SK-N-SH (cell line): ENCODE data around the gene WIPF3. TPM values are rescaled to one million over a fixed set of nuclear protein-coding genes. Genes with fewer than 3 reads are reported as not detected.
A peak's percentile ranks its signal among the peaks of the same experiment; 100 is the strongest.

ENCODE experiments used
- CTCF ChIA-PET: fragments of 300-600, 350-600 bp; formaldehyde crosslinking; extraction: SDS; loops from one replicate; lab custom pipeline; 2021; lab: Yijun Ruan, JAX
- POLR2A ChIA-PET: fragments of 350-600 bp; sonication (Branson Sonifier 250); formaldehyde crosslinking; extraction: SDS; loops from one replicate; lab custom pipeline; 2020; ENCODE audit warnings: antibody characterized with exemption, inconsistent platforms; lab: Yijun Ruan, JAX
- DNase-seq: peaks from one replicate; pipeline ENCODE4 v3.0.0; 2012
- H2AFZ ChIP-seq: fragments of 200-600 bp; sonication (generic); 2 replicates; pipeline ENCODE4 v1.8.1; 2016; ENCODE audit warnings: antibody characterized with exemption, mild to moderate bottlenecking, low read depth
- H3F3A ChIP-seq: fragments of 200-600 bp; sonication (generic); replicated peaks from 2 replicates; pipeline ENCODE3; 2016; ENCODE audit warnings: antibody characterized with exemption, mild to moderate bottlenecking; ENCODE audit not compliant: insufficient read depth
- H3K27ac ChIP-seq, 2 experiments: fragments of 200-500 bp in 1 of 2; fragments of 200-600 bp in 1 of 2; sonication (Bioruptor generic) in 1 of 2; sonication (generic), shearing (Covaris generic) in 1 of 2; 2 replicates each; pipeline versions ENCODE4 v1.5.1 to v1.6.1; 2014 to 2016; ENCODE audit warnings: low read depth in 2 of 2, inconsistent platforms in 1 of 2, low read length in 1 of 2, mild to moderate bottlenecking in 1 of 2, mixed read lengths in 1 of 2
- H3K27me3 ChIP-seq: fragments of 200-600 bp; sonication (generic), shearing (Covaris generic); 2 replicates; pipeline ENCODE4 v1.6.1; 2016; ENCODE audit warnings: mixed run types; ENCODE audit not compliant: insufficient read depth
- H3K36me3 ChIP-seq, 2 experiments: fragments of 200-500 bp in 1 of 2; fragments of 200-600 bp in 1 of 2; sonication (Bioruptor generic) in 1 of 2; sonication (generic) in 1 of 2; replicated peaks in 1 of 2; 2 replicates each; pipeline versions ENCODE3 to v1.5.1; 2014 to 2016; ENCODE audit warnings: low read length in 1 of 2, mild to moderate bottlenecking in 1 of 2; ENCODE audit not compliant: insufficient read depth in 2 of 2, control insufficient read depth in 1 of 2
- H3K4me1 ChIP-seq, 2 experiments: fragments of 200-500 bp in 1 of 2; fragments of 200-600 bp in 1 of 2; sonication (Bioruptor generic) in 1 of 2; sonication (generic), shearing (Covaris generic) in 1 of 2; 2 replicates each; pipeline versions ENCODE4 v1.5.1 to v1.6.1; 2014 to 2016; ENCODE audit warnings: low read depth in 1 of 2, low read length in 1 of 2, mixed run types in 1 of 2; ENCODE audit not compliant: insufficient read depth in 2 of 2, control insufficient read depth in 1 of 2
- H3K4me2 ChIP-seq: fragments of 200-600 bp; sonication (generic), shearing (Covaris generic); 2 replicates; pipeline ENCODE4 v1.6.1; 2017; ENCODE audit warnings: mixed run types
- H3K4me3 ChIP-seq, 2 experiments: fragments of 200-500 bp in 1 of 2; fragments of 200-600 bp in 1 of 2; sonication (Bioruptor generic) in 1 of 2; sonication (generic), shearing (Covaris generic) in 1 of 2; 2 replicates each; pipeline versions ENCODE4 v1.5.1 to v1.8.1; 2014 to 2016; ENCODE audit warnings: low read depth in 2 of 2, inconsistent platforms in 1 of 2, low read length in 1 of 2, mild to moderate bottlenecking in 1 of 2, mixed read lengths in 1 of 2, moderate library complexity in 1 of 2
- H3K79me2 ChIP-seq: fragments of 200-600 bp; sonication (generic); 2 replicates; pipeline ENCODE4 v1.8.1; 2017; ENCODE audit warnings: mild to moderate bottlenecking; ENCODE audit not compliant: insufficient read depth
- H3K9ac ChIP-seq: fragments of 200-600 bp; sonication (generic); 2 replicates; pipeline ENCODE4 v1.6.1; 2017; ENCODE audit warnings: mixed run types
- H3K9me2 ChIP-seq: fragments of 200-600 bp; sonication (generic); 2 replicates; pipeline ENCODE4 v1.6.1; 2017; ENCODE audit warnings: mixed run types
- H3K9me3 ChIP-seq: fragments of 200-600 bp; sonication (generic); 2 replicates; pipeline ENCODE4 v1.6.1; 2017; ENCODE audit warnings: mixed run types, mild to moderate bottlenecking, moderate library complexity
- H4K20me1 ChIP-seq: fragments of 200-600 bp; sonication (generic); 2 replicates; pipeline ENCODE4 v1.6.1; 2017; ENCODE audit warnings: mild to moderate bottlenecking, mixed run types; ENCODE audit not compliant: insufficient read depth
- CHD2 ChIP-seq: fragments of 150-350 bp; IDR thresholded peaks from 2 replicates; pipeline ENCODE4 v1.6.1; 2018; ENCODE audit warnings: low read length; ENCODE audit not compliant: partially characterized antibody
- EP300 ChIP-seq, 2 experiments: IDR thresholded peaks; 2 replicates each; pipeline versions ENCODE4 v1.4.0 to v1.6.1; 2012; ENCODE audit warnings: borderline replicate concordance in 1 of 2, low read depth in 1 of 2, low read length in 1 of 2
- EZH2phosphoT487 ChIP-seq: fragments of 200-600 bp; sonication (generic); IDR thresholded peaks from 2 replicates; pipeline ENCODE4 v1.6.1; 2017; ENCODE audit warnings: low read depth, mixed run types, mild to moderate bottlenecking, antibody characterized with exemption, moderate library complexity, borderline replicate concordance
- FOSL2 ChIP-seq: IDR thresholded peaks from 2 replicates; pipeline ENCODE4 v1.4.0; 2012; ENCODE audit warnings: low read depth, mild to moderate bottlenecking, moderate library complexity, borderline replicate concordance
- FOXJ3 ChIP-seq: sonication (generic); formaldehyde crosslinking; IDR thresholded peaks from 2 replicates; pipeline ENCODE4 v1.5.1; 2020; ENCODE audit warnings: mild to moderate bottlenecking, missing genetic modification reagents
- GABPA ChIP-seq: IDR thresholded peaks from 2 replicates; pipeline ENCODE4 v1.4.0; 2012; ENCODE audit warnings: low read depth, mild to moderate bottlenecking
- GATA2 ChIP-seq: sonication (generic); formaldehyde crosslinking; IDR thresholded peaks from 2 replicates; pipeline ENCODE4 v1.5.0; 2020; ENCODE audit warnings: mild to moderate bottlenecking, missing genetic modification reagents
- MAX ChIP-seq: IDR thresholded peaks from 2 replicates; pipeline ENCODE4 v1.4.0; 2012; ENCODE audit warnings: low read depth
- MEF2A ChIP-seq: IDR thresholded peaks from 2 replicates; pipeline ENCODE4 v1.4.0; 2012; ENCODE audit warnings: low read depth, borderline replicate concordance
- MXI1 ChIP-seq: IDR thresholded peaks from 2 replicates; pipeline ENCODE4 v1.6.1; 2012; ENCODE audit warnings: mild to moderate bottlenecking, low read depth, low read length, improper control_type of control experiment
- NFIC ChIP-seq: IDR thresholded peaks from 2 replicates; pipeline ENCODE4 v1.4.0; 2012; ENCODE audit warnings: borderline replicate concordance
- NRF1 ChIP-seq: IDR thresholded peaks from 2 replicates; pipeline ENCODE4 v1.6.1; 2012; ENCODE audit warnings: low read depth, mild to moderate bottlenecking, low read length
- RCOR1 ChIP-seq: fragments of 150-350 bp; IDR thresholded peaks from 2 replicates; pipeline ENCODE4 v1.6.1; 2017; ENCODE audit warnings: antibody characterized with exemption, low read length
- RFX5 ChIP-seq: IDR thresholded peaks from 2 replicates; pipeline ENCODE4 v1.6.1; 2012; ENCODE audit warnings: mild to moderate bottlenecking, improper control_type of control experiment, low read length
- SIN3A ChIP-seq: IDR thresholded peaks from 2 replicates; pipeline ENCODE4 v1.6.1; 2012; ENCODE audit warnings: low read depth, mild to moderate bottlenecking, low read length, moderate library complexity, borderline replicate concordance
- SMC3 ChIP-seq: IDR thresholded peaks from 2 replicates; pipeline ENCODE4 v1.6.1; 2012; ENCODE audit warnings: low read depth, low read length, improper control_type of control experiment
- TAF1 ChIP-seq: IDR thresholded peaks from 2 replicates; pipeline ENCODE4 v1.6.1; 2012; ENCODE audit warnings: low read depth, mild to moderate bottlenecking, low read length, moderate library complexity, borderline replicate concordance
- TCF12 ChIP-seq: IDR thresholded peaks from 2 replicates; pipeline ENCODE4 v1.4.0; 2012
- YY1 ChIP-seq: IDR thresholded peaks from 2 replicates; pipeline ENCODE4 v1.4.0; 2012; ENCODE audit warnings: low read depth, mild to moderate bottlenecking
- WGBS: methylation state at CpG from one replicate; pipeline ENCODE4 v1.1.6; 2017; ENCODE audit warnings: low lambda C conversion rate; 5-methylcytosine and 5-hydroxymethylcytosine counted together
- polyA plus RNA-seq, 3 experiments: library from polyadenylated mRNA; depleted of rRNA; stranded (reverse); fragments of >200 nt; gene quantifications; 2 replicates each; pipeline ENCODE4 v1.2.3, GENCODE V29; 2012

Gene WIPF3
- polyA plus RNA-seq, 1 of the 3 experiments (the other 2 are of a cell fraction), result 0.02 TPM

GRCh38 chr7:29883462-29884398 lies 77.4 kb downstream of the WIPF3 start:
- no peak overlapping the region for H2AFZ ChIP-seq
- H3K27ac ChIP-seq, result no peak overlapping the region
- H3K9ac ChIP-seq, result no peak overlapping the region
- peak; percentile 39 for DNase-seq
- H3K9me3 ChIP-seq, result no peaks in the 10 kb centered on the region
- H3K27me3 ChIP-seq, result no peaks in the 10 kb centered on the region
- H3K36me3 ChIP-seq, result no peaks in the 10 kb centered on the region
- H3K4me1 ChIP-seq, result no peaks in the 10 kb centered on the region; a peak in 1 of 4 replicates
- H3K4me2 ChIP-seq, result no peak overlapping the region
- no peaks in the 10 kb centered on the region for H4K20me1 ChIP-seq
- TF ChIP-seq GABPA, result no peak
- no peak for TF ChIP-seq NFIC
- TF ChIP-seq TCF12, result no peak
- TF ChIP-seq EZH2phosphoT487, result no peak
- no peak for TF ChIP-seq FOXJ3 (CRISPR knock-in tag)
- no peak for TF ChIP-seq FOSL2
- TF ChIP-seq RFX5, result no peak
- TF ChIP-seq MEF2A, result no peak
- TF ChIP-seq NRF1, result no peak
- TF ChIP-seq RCOR1, result no peak
- TF ChIP-seq CHD2, result no peak
- no peak for TF ChIP-seq MXI1
- TF ChIP-seq SMC3, result no peak
- no peak for TF ChIP-seq TAF1
- TF ChIP-seq SIN3A, result no peak
- TF ChIP-seq GATA2 (CRISPR knock-in tag), result no peak
- no peak for TF ChIP-seq YY1
- TF ChIP-seq EP300 (IDR thresholded peaks at IDR 0.05; ENCODE audit: borderline replicate concordance in 1 of 2, low read depth in 1 of 2, low read length in 1 of 2), result no peak
- no peak for TF ChIP-seq MAX
- H3K9me2 ChIP-seq, result no peaks in the 10 kb centered on the region
- H3K4me3 ChIP-seq, result no peak overlapping the region
- POLR2A ChIA-PET, result no interaction called here
- WGBS, result 88% methylated on average over 45 of the region's 46 CpGs
- CTCF ChIA-PET, result interaction anchor here (1.2 to 2.9 kb wide), 2 partner anchors 38 to 179 kb away, joined by 3 to 25 read pairs; no protein-coding TSS in a partner anchor
- no peaks in the 10 kb centered on the region for H3F3A ChIP-seq
- no peaks in the 10 kb centered on the region for H3K79me2 ChIP-seq
